Measurements from ENCODE around the gene ACTR5. TPM values are rescaled to one million over a fixed set of nuclear protein-coding genes. Genes with fewer than 3 reads are reported as not detected.

The ACTR5 gene
- total RNA-seq, 4 donors from 2014 or later: 7.2 to 21.3 (median 11.4) TPM

DNA sequence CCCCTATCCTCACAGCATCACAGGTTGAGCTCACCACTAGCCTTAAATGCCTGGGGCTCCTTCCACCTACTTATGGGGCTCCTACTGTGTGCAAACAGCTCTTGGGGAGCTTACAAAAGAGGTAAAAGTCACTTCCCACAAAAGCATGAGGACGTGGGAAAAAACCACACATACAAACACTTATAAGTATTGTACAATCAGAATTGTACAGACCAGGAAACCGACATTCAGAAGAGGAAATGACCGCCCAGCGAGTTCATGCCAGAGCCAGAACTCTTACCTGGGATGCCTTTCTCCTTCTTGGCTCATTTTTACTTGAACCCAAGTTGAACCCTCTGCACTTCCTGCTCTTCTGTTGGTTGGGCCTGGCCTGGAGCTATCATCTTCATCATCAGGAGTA lies 50.9 kb downstream of the ACTR5 start:
- no peaks in the 10 kb centered on the region for H3K36me3 ChIP-seq
- no peak overlapping the region for H3K27ac ChIP-seq
- DNase-seq: no peak
- H3K27me3 ChIP-seq: peaks cover 3% of the 10 kb centered on the region
- WGBS, 2 donors (ENCODE audit: low coverage in 1 of 2): 43 to 59% methylated on average over 4 of the region's 4 CpGs
- intact Hi-C loops (cut with DNase I; ENCODE audit: low total_unique reads): no loop called here
- in situ Hi-C loops (cut with MboI; ENCODE audit: low pct_ligation_motif_present in 1 of 4, low pct_unique_long_range_greater_than_20kb in 1 of 4, low sequenced_read_pairs in 3 of 4): no loop called here
- TF ChIP-seq EP300 (IDR thresholded peaks at IDR 0.05; ENCODE audit: low read depth) (no peak), POLR2AphosphoS5 (IDR thresholded peaks at IDR 0.05) (no peak), POLR2A (IDR thresholded peaks at IDR 0.05) (no peak)
- TF ChIP-seq, protein P1, sequence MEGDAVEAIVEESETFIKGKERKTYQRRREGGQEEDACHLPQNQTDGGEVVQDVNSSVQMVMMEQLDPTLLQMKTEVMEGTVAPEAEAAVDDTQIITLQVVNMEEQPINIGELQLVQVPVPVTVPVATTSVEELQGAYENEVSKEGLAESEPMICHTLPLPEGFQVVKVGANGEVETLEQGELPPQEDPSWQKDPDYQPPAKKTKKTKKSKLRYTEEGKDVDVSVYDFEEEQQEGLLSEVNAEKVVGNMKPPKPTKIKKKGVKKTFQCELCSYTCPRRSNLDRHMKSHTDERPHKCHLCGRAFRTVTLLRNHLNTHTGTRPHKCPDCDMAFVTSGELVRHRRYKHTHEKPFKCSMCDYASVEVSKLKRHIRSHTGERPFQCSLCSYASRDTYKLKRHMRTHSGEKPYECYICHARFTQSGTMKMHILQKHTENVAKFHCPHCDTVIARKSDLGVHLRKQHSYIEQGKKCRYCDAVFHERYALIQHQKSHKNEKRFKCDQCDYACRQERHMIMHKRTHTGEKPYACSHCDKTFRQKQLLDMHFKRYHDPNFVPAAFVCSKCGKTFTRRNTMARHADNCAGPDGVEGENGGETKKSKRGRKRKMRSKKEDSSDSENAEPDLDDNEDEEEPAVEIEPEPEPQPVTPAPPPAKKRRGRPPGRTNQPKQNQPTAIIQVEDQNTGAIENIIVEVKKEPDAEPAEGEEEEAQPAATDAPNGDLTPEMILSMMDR (IDR thresholded peaks at IDR 0.05): no peak
- H3K4me3 ChIP-seq: no peak overlapping the region
- no peaks in the 10 kb centered on the region for H3K9me3 ChIP-seq
- no peaks in the 10 kb centered on the region for H3K4me1 ChIP-seq

DNA sequence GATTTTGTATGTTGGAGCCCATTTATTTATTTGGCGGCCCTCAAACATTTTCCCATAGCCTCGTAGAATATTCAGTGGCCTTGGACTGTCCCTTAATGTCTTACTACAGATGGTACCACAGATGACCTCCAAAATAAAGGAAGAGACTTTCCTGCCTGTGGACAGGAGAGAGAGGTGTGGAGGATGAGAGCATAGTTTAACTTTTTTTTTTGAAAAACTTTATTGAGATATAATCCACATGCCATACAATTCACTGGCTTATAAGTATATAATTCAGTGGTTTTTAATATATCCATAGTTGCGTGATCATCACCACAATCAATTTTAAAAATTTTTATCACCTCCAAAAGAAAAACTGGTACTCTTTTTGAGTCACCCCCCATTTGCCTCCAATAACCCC lies 52.6 kb downstream of the ACTR5 start:
- no peak overlapping the region for H3K27ac ChIP-seq
- H3K36me3 ChIP-seq: no peaks in the 10 kb centered on the region
- WGBS, 2 donors (ENCODE audit: low coverage in 1 of 2): 86 to 91% methylated on average over 3 of the region's 3 CpGs
- H3K4me3 ChIP-seq: no peak overlapping the region
- in situ Hi-C loops (cut with MboI; ENCODE audit: low pct_ligation_motif_present in 1 of 4, low pct_unique_long_range_greater_than_20kb in 1 of 4, low sequenced_read_pairs in 3 of 4) (loop anchor here in 1 of 4 donors (10.0 kb wide), 1 partner anchor 74 kb away; no protein-coding TSS in a partner anchor), intact Hi-C loops (cut with DNase I; ENCODE audit: low total_unique reads) (no loop called here)
- no peaks in the 10 kb centered on the region for H3K9me3 ChIP-seq
- TF ChIP-seq, protein P1 (IDR thresholded peaks at IDR 0.05): no peak
- TF ChIP-seq EP300 (IDR thresholded peaks at IDR 0.05; ENCODE audit: low read depth): no peak
- DNase-seq: no peak
- H3K27me3 ChIP-seq: peaks cover 20% of the 10 kb centered on the region
- H3K4me1 ChIP-seq: peaks cover 3 to 9% (median 6%) of the 10 kb centered on the region in 4 donors

DNA sequence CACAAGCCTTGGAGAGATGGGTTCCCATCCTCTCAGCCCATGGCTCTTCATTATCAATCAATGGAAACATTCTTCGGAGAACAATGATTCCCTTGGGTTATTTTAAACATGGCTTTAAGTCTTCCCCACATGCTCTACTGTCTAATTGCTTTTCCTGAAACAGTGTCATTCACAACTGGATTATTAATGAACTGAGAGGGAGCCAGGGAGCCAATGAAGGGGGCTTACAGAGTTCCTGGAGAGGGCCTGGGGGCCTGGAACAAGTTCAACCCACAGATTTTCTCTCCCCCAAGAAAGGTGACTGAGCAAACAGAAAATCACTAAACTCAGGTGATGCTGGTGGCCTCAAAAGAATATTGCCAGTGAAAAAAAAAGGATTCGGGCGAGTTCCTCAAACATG lies 56.0 kb downstream of the ACTR5 start:
- TF ChIP-seq POLR2AphosphoS5 (IDR thresholded peaks at IDR 0.05) (no peak), EP300 (IDR thresholded peaks at IDR 0.05; ENCODE audit: low read depth) (no peak)
- in situ Hi-C loops (cut with MboI; ENCODE audit: low pct_ligation_motif_present in 1 of 4, low pct_unique_long_range_greater_than_20kb in 1 of 4, low sequenced_read_pairs in 3 of 4): loop anchor here in 1 of 4 donors (10.0 kb wide), 1 partner anchor 71 kb away; no protein-coding TSS in a partner anchor
- no peak for DNase-seq

DNA sequence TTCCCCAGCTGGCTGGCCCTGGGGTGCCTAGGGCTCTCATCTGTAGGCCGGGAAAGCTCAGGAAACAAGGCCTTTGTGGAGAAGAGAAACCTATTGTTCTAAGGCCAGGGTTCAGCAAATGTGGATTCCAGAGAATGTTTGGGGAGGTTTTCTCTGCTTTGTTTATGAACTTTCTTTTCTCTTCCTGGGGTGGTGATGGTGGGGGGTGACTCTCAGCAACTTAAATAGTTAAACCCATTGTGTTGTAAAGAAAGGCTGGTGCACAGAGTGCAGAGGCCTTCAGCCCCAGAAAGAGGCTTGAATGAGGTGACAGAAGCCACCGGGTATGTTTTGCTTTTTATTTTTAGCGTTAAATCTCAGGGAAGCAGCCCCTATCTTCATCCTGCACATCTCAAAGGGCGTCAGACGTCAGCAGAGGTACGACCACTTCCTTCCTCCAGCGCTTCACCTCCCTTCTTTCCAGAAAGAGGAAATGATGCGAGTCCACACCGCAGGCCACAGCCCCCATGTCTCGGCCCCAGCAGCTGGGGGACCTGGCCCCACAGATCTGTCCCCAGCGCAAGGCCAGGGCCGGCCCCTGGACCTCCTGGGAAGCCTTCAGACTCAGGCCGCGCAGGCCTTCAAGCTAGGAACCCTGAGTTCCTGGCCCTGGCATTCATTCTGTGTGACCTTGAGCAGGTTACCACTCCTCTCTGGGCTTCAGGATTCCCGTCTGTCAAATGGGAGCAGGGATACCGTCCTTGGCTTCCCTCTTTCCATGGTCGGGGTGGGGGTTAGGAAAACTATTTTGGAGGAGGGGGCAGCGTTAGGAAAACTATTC lies 56.6 kb downstream of the ACTR5 start:
- Histone ChIP-seq H3K27ac (peak overlapping the region; percentile 74 to 82 (median 80)), H3K4me3 (peak overlapping the region in 3 of 4 donors; percentile 34 to 72 (median 39)), H3K27me3 (peaks cover 58% of the 10 kb centered on the region), H3K4me1 (peaks cover 4 to 24% (median 17%) of the 10 kb centered on the region in 4 donors), H3K36me3 (no peaks in the 10 kb centered on the region), H3K9me3 (no peaks in the 10 kb centered on the region)
- intact Hi-C loops (cut with DNase I; ENCODE audit: low total_unique reads) (no loop called here), in situ Hi-C loops (cut with MboI; ENCODE audit: low pct_ligation_motif_present in 1 of 4, low pct_unique_long_range_greater_than_20kb in 1 of 4, low sequenced_read_pairs in 3 of 4) (loop anchor here in 1 of 4 donors (10.0 kb wide), 1 partner anchor 70 kb away; no protein-coding TSS in a partner anchor)
- TF ChIP-seq EP300 (IDR thresholded peaks at IDR 0.05; ENCODE audit: low read depth) (no peak), POLR2A (IDR thresholded peaks at IDR 0.05) (no peak), POLR2AphosphoS5 (IDR thresholded peaks at IDR 0.05) (no peak)
- TF ChIP-seq, protein P1 (IDR thresholded peaks at IDR 0.05): no peak
- WGBS, 2 donors (ENCODE audit: low coverage in 1 of 2): 42 to 62% methylated on average over 12 to 18 of the region's 18 CpGs
- peak; percentile 72 for DNase-seq

More for the DNA sequence above, 56.0 kb downstream of the ACTR5 start:
- no peak overlapping the region for H3K4me3 ChIP-seq
- peaks cover 4 to 24% (median 17%) of the 10 kb centered on the region in 4 donors for H3K4me1 ChIP-seq
- WGBS, 2 donors (ENCODE audit: low coverage in 1 of 2): 92 to 95% methylated on average over 3 of the region's 3 CpGs
- no peaks in the 10 kb centered on the region for H3K9me3 ChIP-seq
- H3K27me3 ChIP-seq: peaks cover 53% of the 10 kb centered on the region
- intact Hi-C loops (cut with DNase I; ENCODE audit: low total_unique reads): no loop called here
- no peaks in the 10 kb centered on the region for H3K36me3 ChIP-seq
- peak overlapping the region; percentile 74 to 82 (median 80) for H3K27ac ChIP-seq
